GM23338 (cell line): Measurements from ENCODE around the gene TMA7.

Source experiments
- CREB1 ChIP-seq: fragments of 250-450 bp; sonication (Bioruptor Pico); IDR thresholded peaks from 2 replicates; pipeline ENCODE4 v1.5.0; 2020; ENCODE audit warnings: low read depth, mild to moderate bottlenecking, moderate library complexity
- CTCF ChIP-seq, 2 experiments: fragments of 200-600 bp in 1 of 2; sonication (generic) in 1 of 2; conservative IDR thresholded peaks; 2 replicates each; pipeline versions ENCODE4 v1.5.1 to v1.6.1; 2016 to 2017; ENCODE audit warnings: antibody characterized with exemption in 2 of 2, low read depth in 2 of 2, mild to moderate bottlenecking in 2 of 2, moderate library complexity in 1 of 2
- EZH2 ChIP-seq: fragments of 200-600 bp; sonication (generic); IDR thresholded peaks from one replicate; pipeline ENCODE4 v1.8.0; 2017; ENCODE audit warnings: antibody characterized with exemption, mild to moderate bottlenecking, low read depth; ENCODE audit not compliant: unreplicated experiment
- EZH2phosphoT487 ChIP-seq: fragments of 200-600 bp; sonication (generic); IDR thresholded peaks from one replicate; pipeline ENCODE4 v1.8.1; 2018; ENCODE audit warnings: antibody characterized with exemption; ENCODE audit not compliant: unreplicated experiment
- JUNB ChIP-seq: IDR thresholded peaks from one replicate; pipeline ENCODE4 v1.6.1; 2016; ENCODE audit warnings: antibody characterized with exemption; ENCODE audit not compliant: unreplicated experiment
- NANOG ChIP-seq: IDR thresholded peaks from 2 replicates; pipeline ENCODE4 v1.6.1; 2016; ENCODE audit warnings: antibody characterized with exemption, borderline replicate concordance
- POLR2AphosphoS5 ChIP-seq: IDR thresholded peaks from 2 replicates; pipeline ENCODE4 v1.6.1; 2016; ENCODE audit warnings: antibody characterized with exemption, low read depth
- REST ChIP-seq: IDR thresholded peaks from one replicate; pipeline ENCODE4 v1.6.1; 2018; ENCODE audit warnings: antibody characterized with exemption; ENCODE audit not compliant: unreplicated experiment
- STAT1 ChIP-seq: IDR thresholded peaks from one replicate; pipeline ENCODE4 v1.6.1; 2016; ENCODE audit warnings: antibody characterized with exemption; ENCODE audit not compliant: unreplicated experiment
- ZNF114 ChIP-seq: fragments of 250-450 bp; sonication (Bioruptor Pico); IDR thresholded peaks from 2 replicates; pipeline ENCODE4 v1.5.0; 2020; ENCODE audit warnings: mild to moderate bottlenecking, moderate library complexity
- ZNF462 ChIP-seq: fragments of 250-450 bp; sonication (Bioruptor Pico); IDR thresholded peaks from 2 replicates; pipeline ENCODE4 v1.5.0; 2020; ENCODE audit warnings: mild to moderate bottlenecking, moderate library complexity

- TF ChIP-seq CTCF (conservative IDR thresholded peaks at IDR 0.05; ENCODE audit: low read depth in 2 of 2) (no peak), POLR2AphosphoS5 (no peak), CREB1 (no peak), EZH2 (no peak), EZH2phosphoT487 (no peak), ZNF462 (CRISPR knock-in tag) (no peak), JUNB (no peak), STAT1 (no peak), ZNF114 (no peak), NANOG (no peak), REST (no peak)
These were observed 13.6 kb upstream of the TMA7 start for GRCh38 chr3:48426401-48426909.
